ENCODE results near the gene POC1B. TPM values are rescaled to one million over a fixed set of nuclear protein-coding genes. Genes with fewer than 3 reads are reported as not detected.

POC1B gene
- total RNA-seq, 1 experiment from 2014 or later: 25.0 TPM

DNA sequence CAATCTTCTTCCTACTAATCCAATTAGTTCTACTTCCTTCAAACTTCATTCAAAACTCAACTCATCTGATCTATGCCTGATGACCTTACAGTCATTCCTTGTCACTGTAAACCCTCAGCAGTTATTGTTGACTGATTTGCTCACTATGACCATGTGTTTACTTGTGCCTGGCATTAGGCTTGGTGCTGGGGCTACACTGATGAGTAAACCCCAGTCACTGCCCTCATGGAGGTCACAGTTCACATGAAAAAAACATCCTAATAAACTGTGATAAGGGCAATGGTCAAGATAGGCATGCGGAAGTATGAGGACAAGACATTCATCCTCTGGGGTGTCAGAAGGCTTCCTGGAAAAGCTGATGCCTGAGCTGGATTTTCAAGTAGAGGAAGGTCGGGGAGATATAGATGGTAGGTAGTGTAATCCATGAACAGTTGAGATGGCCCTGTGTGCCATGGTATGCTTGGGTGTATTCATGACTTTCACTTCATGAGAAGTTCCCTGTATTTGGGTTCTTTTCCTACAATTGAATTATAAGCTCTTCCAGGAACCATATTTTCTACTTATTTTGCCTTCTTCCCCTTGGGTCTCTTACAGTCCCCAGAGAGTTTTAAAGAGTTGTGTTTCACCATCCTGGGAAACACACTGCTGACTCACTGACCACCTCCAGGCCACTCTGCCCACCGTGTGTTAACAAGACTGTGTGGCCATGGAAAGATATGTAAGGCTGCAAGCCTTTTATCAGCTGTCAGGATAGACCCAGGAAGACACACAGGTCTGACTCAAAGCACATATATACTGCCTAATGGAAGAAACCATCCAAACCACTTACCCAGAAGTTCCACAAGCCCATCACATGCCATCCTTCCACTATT is 134.8 kb downstream of the POC1B start:
- Histone ChIP-seq H3K9ac (ENCODE audit: low read length) (peak overlapping the region; percentile 12; the same call in 1 of the 2 replicates), H3K9me3 (ENCODE audit: low read length) (no peaks in the 10 kb centered on the region), H3F3A (ENCODE audit: low read length, unreplicated experiment) (peaks cover 2% of the 10 kb centered on the region), H3K27ac (ENCODE audit: low read length) (peak overlapping the region; percentile 84), H3K36me3 (ENCODE audit: low read depth, low read length) (no peaks in the 10 kb centered on the region), H2AFZ (ENCODE audit: low read length) (no peak overlapping the region), H3K9me2 (replicated peaks; ENCODE audit: low read length) (no peaks in the 10 kb centered on the region), H3K27me3 (ENCODE audit: low read length) (no peaks in the 10 kb centered on the region), H3K4me1 (ENCODE audit: insufficient read depth, low read length) (peaks cover 28% of the 10 kb centered on the region), H3K4me3 (ENCODE audit: low read length) (no peak overlapping the region), H4K20me1 (ENCODE audit: low read length) (no peaks in the 10 kb centered on the region), H3K79me2 (ENCODE audit: low read length) (no peaks in the 10 kb centered on the region), H3K4me2 (ENCODE audit: low read length) (peak overlapping the region; percentile 12)
- peak; percentile 78 for DNase-seq
- intact Hi-C loops (cut with micrococcal nuclease): no loop called here
- BruUV-seq (replicated peaks): no TSS peak
- ATAC-seq: peak; percentile 88
- ChIA-PET POLR2A (ENCODE audit: unreplicated experiment) (no interaction called here), CTCF (no interaction called here)
- no peak for TF ChIP-seq EZH2 (IDR thresholded peaks at IDR 0.05; ENCODE audit: low read length, unreplicated experiment)
- TF ChIP-seq CTCF (conservative IDR thresholded peaks at IDR 0.05; ENCODE audit: low read depth, low read length): no peak

GRCh38 chr12:89389755-89390661 is 135.8 kb downstream of the POC1B start:
- H3K9me3 ChIP-seq (ENCODE audit: low read length): no peaks in the 10 kb centered on the region
- peak overlapping the region; percentile 84 for H3K27ac ChIP-seq (ENCODE audit: low read length)
- POLR2A ChIA-PET (ENCODE audit: unreplicated experiment): no interaction called here
- TF ChIP-seq CTCF (conservative IDR thresholded peaks at IDR 0.05; ENCODE audit: low read depth, low read length) (no peak), EZH2phosphoT487 (IDR thresholded peaks at IDR 0.05; ENCODE audit: borderline replicate concordance, low read length) (no peak), EZH2 (IDR thresholded peaks at IDR 0.05; ENCODE audit: low read length, unreplicated experiment) (no peak)
- no peaks in the 10 kb centered on the region for H3K79me2 ChIP-seq (ENCODE audit: low read length)
- no peaks in the 10 kb centered on the region for H4K20me1 ChIP-seq (ENCODE audit: low read length)
- no peak for DNase-seq
- H3K36me3 ChIP-seq (ENCODE audit: low read depth, low read length): no peaks in the 10 kb centered on the region
- peak overlapping the region; percentile 12 for H3K4me2 ChIP-seq (ENCODE audit: low read length)
- no peak for ATAC-seq
- no peak overlapping the region for H2AFZ ChIP-seq (ENCODE audit: low read length)
- no peak overlapping the region for H3K4me3 ChIP-seq (ENCODE audit: low read length)
- intact Hi-C loops (cut with micrococcal nuclease): no loop called here
- H3K9ac ChIP-seq (ENCODE audit: low read length): no peak overlapping the region
- no peaks in the 10 kb centered on the region for H3K9me2 ChIP-seq (replicated peaks; ENCODE audit: low read length)
- CTCF ChIA-PET: no interaction called here
- H3F3A ChIP-seq (ENCODE audit: low read length, unreplicated experiment): peaks cover 2% of the 10 kb centered on the region
- no peaks in the 10 kb centered on the region for H3K27me3 ChIP-seq (ENCODE audit: low read length)
- peaks cover 38% of the 10 kb centered on the region for H3K4me1 ChIP-seq (ENCODE audit: insufficient read depth, low read length)
- BruUV-seq (replicated peaks): no TSS peak

Data from PC-3 (cell line).